GM12878 (cell line): ENCODE results near the gene GAPDHS. TPM values are rescaled to one million over a fixed set of nuclear protein-coding genes. Genes with fewer than 3 reads are reported as not detected.

Source experiments
- CBFB ChIP-seq: IDR thresholded peaks from 2 replicates; pipeline ENCODE4 v1.6.1; 2016; ENCODE audit warnings: antibody characterized with exemption, low read depth
- HDGF ChIP-seq: fragments of 450-650 bp; IDR thresholded peaks from 2 replicates; pipeline ENCODE4 v1.6.1; 2016; ENCODE audit warnings: antibody characterized with exemption
- HSF1 ChIP-seq: fragments of 150-350 bp; IDR thresholded peaks from 2 replicates; pipeline ENCODE4 v1.6.1; 2014; ENCODE audit warnings: mild to moderate bottlenecking, low read depth, low read length
- KDM1A ChIP-seq: fragments of 200-600 bp; sonication (generic); IDR thresholded peaks from 2 replicates; pipeline ENCODE4 v1.6.1; 2016; ENCODE audit warnings: borderline replicate concordance
- KLF5 ChIP-seq: fragments of 450-650 bp; IDR thresholded peaks from 2 replicates; pipeline ENCODE4 v1.6.1; 2014; ENCODE audit warnings: mild to moderate bottlenecking; ENCODE audit not compliant: partially characterized antibody
- NBN ChIP-seq: fragments of 450-650 bp; IDR thresholded peaks from 2 replicates; pipeline ENCODE4 v1.6.1; 2016
- NFYA ChIP-seq: IDR thresholded peaks from 2 replicates; pipeline ENCODE4 v1.6.1; 2011; ENCODE audit warnings: low read depth, mild to moderate bottlenecking, low read length, improper control_type of control experiment, borderline replicate concordance
- NR2F1 ChIP-seq: fragments of 450-650 bp; conservative IDR thresholded peaks from 2 replicates; pipeline ENCODE4 v1.6.1; 2017; ENCODE audit warnings: mild to moderate bottlenecking
- PBX3 ChIP-seq: IDR thresholded peaks from 2 replicates; pipeline ENCODE4 v1.6.1; 2011; ENCODE audit warnings: mild to moderate bottlenecking, low read depth, low read length, moderate library complexity; ENCODE audit not compliant: insufficient replicate concordance
- PKNOX1 ChIP-seq: fragments of 450-650 bp; IDR thresholded peaks from 2 replicates; pipeline ENCODE4 v1.6.1; 2016; ENCODE audit warnings: mild to moderate bottlenecking
- POLR2AphosphoS5 ChIP-seq: IDR thresholded peaks from 2 replicates; pipeline ENCODE4 v1.6.1; 2011; ENCODE audit warnings: mild to moderate bottlenecking, low read length, inconsistent platforms
- RCOR1 ChIP-seq: conservative IDR thresholded peaks from 2 replicates; pipeline ENCODE4 v1.6.1; 2012; ENCODE audit warnings: low read depth, low read length, improper control_type of control experiment
- RFX5 ChIP-seq: IDR thresholded peaks from 2 replicates; pipeline ENCODE4 v1.6.1; 2011; ENCODE audit warnings: low read depth, low read length, improper control_type of control experiment
- SRF ChIP-seq, 2 experiments: IDR thresholded peaks; 2 replicates each; pipeline ENCODE4 v1.6.1; 2011; ENCODE audit warnings: low read depth in 2 of 2, low read length in 2 of 2, mild to moderate bottlenecking in 1 of 2, moderate library complexity in 1 of 2
- TARDBP ChIP-seq: IDR thresholded peaks from 2 replicates; pipeline ENCODE4 v1.6.1; 2016; ENCODE audit warnings: borderline replicate concordance
- TBL1XR1 ChIP-seq: IDR thresholded peaks from 2 replicates; pipeline ENCODE4 v1.6.1; 2012; ENCODE audit warnings: low read depth, low read length, improper control_type of control experiment
- WRNIP1 ChIP-seq: IDR thresholded peaks from 2 replicates; pipeline ENCODE4 v1.6.1; 2011; ENCODE audit warnings: low read depth, low read length, improper control_type of control experiment, borderline replicate concordance
- ZBTB11 ChIP-seq: fragments of 450-650 bp; formaldehyde crosslinking; IDR thresholded peaks from 2 replicates; pipeline ENCODE4 v1.5.0; 2022; ENCODE audit warnings: mild to moderate bottlenecking, missing genetic modification characterization
- ZNF207 ChIP-seq: fragments of 450-650 bp; IDR thresholded peaks from 2 replicates; pipeline ENCODE4 v1.6.1; 2014; ENCODE audit warnings: antibody characterized with exemption, mild to moderate bottlenecking, borderline replicate concordance
- ZNF274 ChIP-seq: IDR thresholded peaks from one replicate; pipeline ENCODE4 v1.8.0; 2011; ENCODE audit not compliant: insufficient read length, insufficient read depth
- ZNF687 ChIP-seq: fragments of 450-650 bp; IDR thresholded peaks from 2 replicates; pipeline ENCODE4 v1.6.1; 2017; ENCODE audit warnings: mild to moderate bottlenecking, moderate library complexity
- polyA plus RNA-seq, 11 experiments: library from polyadenylated mRNA; depleted of rRNA in 4 of 11; unstranded in 6 of 11; stranded (reverse) in 5 of 11; fragments of >200 nt; fragmentation: Nextera tagmentation in 4 of 11; fragmentation: Illumina TruSeq in 1 of 11; extraction: Ambion mirVana in 4 of 11; extraction: Trizol in 1 of 11; gene quantifications; 1 replicate in 1 of 11; 2 replicates in 10 of 11; pipeline versions ENCODE4 v1.2.1 to v1.2.3, GENCODE V29; 2011 to 2016; ENCODE audit warnings: inconsistent platforms in 2 of 11, missing spikeins in 2 of 11, low read depth in 1 of 11
- total RNA-seq, 4 experiments: library from RNA; depleted of rRNA in 3 of 4; stranded (reverse); fragments of >200 nt in 3 of 4; fragmentation: Illumina TruSeq in 1 of 4; extraction: Trizol in 1 of 4; gene quantifications; 2 replicates each; pipeline versions ENCODE4 v1.2.1 to v1.2.3, GENCODE V29; 2013 to 2021

GAPDHS gene
- total and polyA plus RNA-seq, 10 of the 15 experiments (the other 5 are each of a cell fraction or from before 2014, with no cell fraction given): 0.08 TPM; not detected in 9

GRCh38 chr19:35559281-35559659, 26.0 kb downstream of the GAPDHS start (continued):
- TF ChIP-seq ZNF687 (no peak), ZNF274 (no peak), HSF1 (no peak), PKNOX1 (no peak), POLR2AphosphoS5 (no peak), WRNIP1 (no peak), TBL1XR1 (no peak), CBFB (no peak), KDM1A (no peak), HDGF (no peak), ZNF207 (no peak), NR2F1 (no peak), PBX3 (no peak), TARDBP (no peak), KLF5 (no peak), NFYA (no peak), SRF (IDR thresholded peaks at IDR 0.05; ENCODE audit: low read depth in 2 of 2, low read length in 2 of 2) (no peak), NBN (peak; percentile 39; the same call in 1 of the 2 replicates), RCOR1 (no peak), RFX5 (peak; percentile 90), ZBTB11 (no peak)
